Ectodermal cell (in vitro differentiated cells): ENCODE measurements around the gene ASIC4.
A peak's percentile ranks its signal among the peaks of the same experiment; 100 is the strongest.

Source experiments
- H3K27ac ChIP-seq: 2 replicates; pipeline ENCODE4 v1.7.0; 2013; ENCODE audit warnings: mild to moderate bottlenecking, low read depth, low read length; ENCODE audit not compliant: insufficient read depth, poor library complexity, severe bottlenecking
- H3K27me3 ChIP-seq: 2 replicates; pipeline ENCODE4 v1.7.0; 2013; ENCODE audit warnings: mild to moderate bottlenecking, low read length; ENCODE audit not compliant: insufficient read depth, control insufficient read depth, poor library complexity, severe bottlenecking
- H3K36me3 ChIP-seq: one replicate; pipeline ENCODE4 v1.7.0; 2013; ENCODE audit warnings: low read length; ENCODE audit not compliant: control insufficient read depth, insufficient read depth
- H3K4me1 ChIP-seq: one replicate; pipeline ENCODE4 v1.7.0; 2013; ENCODE audit warnings: low read length; ENCODE audit not compliant: control insufficient read depth, insufficient read depth
- H3K4me3 ChIP-seq: 2 replicates; pipeline ENCODE4 v1.7.0; 2013; ENCODE audit warnings: low read depth, low read length, control low read depth; ENCODE audit not compliant: insufficient read depth
- H3K9me3 ChIP-seq: 2 replicates; pipeline ENCODE4 v1.7.0; 2013; ENCODE audit warnings: mild to moderate bottlenecking, low read length, moderate library complexity; ENCODE audit not compliant: control insufficient read depth
- WGBS, 2 experiments: methylation state at CpG; one replicate each; pipeline ENCODE4 v1.1.7; 2013; ENCODE audit warnings: missing lambda C conversion rate in 2 of 2; 5-methylcytosine and 5-hydroxymethylcytosine counted together

The ASIC4 gene

GRCh38 chr2:219525533-219526232 is 11.4 kb downstream of the ASIC4 start:
- H3K9me3 ChIP-seq = no peaks in the 10 kb centered on the region
- H3K27ac ChIP-seq = no peak overlapping the region
- peaks cover 39% of the 10 kb centered on the region for H3K27me3 ChIP-seq
- no peaks in the 10 kb centered on the region for H3K36me3 ChIP-seq
- H3K4me3 ChIP-seq = no peak overlapping the region
- 40 to 49% methylated on average over 9 of the region's 9 CpGs for WGBS, 2 experiments
- peaks cover 41% of the 10 kb centered on the region for H3K4me1 ChIP-seq

GRCh38 chr2:219526320-219527075 is 12.2 kb downstream of the ASIC4 start:
- H3K36me3 ChIP-seq = no peaks in the 10 kb centered on the region
- H3K4me3 ChIP-seq = no peak overlapping the region
- H3K27ac ChIP-seq = no peak overlapping the region
- WGBS, 2 experiments = 62 to 64% methylated on average over 11 of the region's 11 CpGs
- H3K27me3 ChIP-seq = peaks cover 39% of the 10 kb centered on the region
- no peaks in the 10 kb centered on the region for H3K9me3 ChIP-seq
- peaks cover 34% of the 10 kb centered on the region for H3K4me1 ChIP-seq

GRCh38 chr2:219527076-219527394 is 12.8 kb downstream of the ASIC4 start:
- no peak overlapping the region for H3K4me3 ChIP-seq
- H3K27ac ChIP-seq = no peak overlapping the region
- H3K27me3 ChIP-seq = peaks cover 35% of the 10 kb centered on the region
- WGBS, 2 experiments = 69 to 72% methylated on average over 6 of the region's 6 CpGs
- H3K9me3 ChIP-seq = no peaks in the 10 kb centered on the region
- H3K4me1 ChIP-seq = peaks cover 28% of the 10 kb centered on the region
- no peaks in the 10 kb centered on the region for H3K36me3 ChIP-seq

GRCh38 chr2:219527472-219527871 is 13.2 kb downstream of the ASIC4 start:
- Histone ChIP-seq H3K36me3 (no peaks in the 10 kb centered on the region), H3K27ac (no peak overlapping the region), H3K27me3 (peaks cover 32% of the 10 kb centered on the region), H3K9me3 (no peaks in the 10 kb centered on the region), H3K4me1 (peaks cover 27% of the 10 kb centered on the region), H3K4me3 (no peak overlapping the region)
- WGBS, 2 experiments = 76 to 82% methylated on average over 5 of the region's 5 CpGs

- Histone ChIP-seq H3K4me3 (peak overlapping the region; percentile 16), H3K27ac (no peak overlapping the region), H3K4me1 (peaks cover 24% of the 10 kb centered on the region), H3K36me3 (no peaks in the 10 kb centered on the region), H3K27me3 (peaks cover 17% of the 10 kb centered on the region), H3K9me3 (no peaks in the 10 kb centered on the region)
- 18 to 19% methylated on average over 20 to 21 of the region's 21 CpGs for WGBS, 2 experiments
Measured at GRCh38 chr2:219530048-219530963, 16.0 kb downstream of the ASIC4 start.

- Histone ChIP-seq H3K9me3 (no peaks in the 10 kb centered on the region), H3K36me3 (no peaks in the 10 kb centered on the region), H3K4me1 (peaks cover 11% of the 10 kb centered on the region), H3K27ac (no peak overlapping the region), H3K4me3 (no peak overlapping the region), H3K27me3 (peaks cover 17% of the 10 kb centered on the region)
- WGBS, 2 experiments = 87% methylated on average over 20 of the region's 20 CpGs
Measured at GRCh38 chr2:219531639-219532377, 17.5 kb downstream of the ASIC4 start.

- Histone ChIP-seq H3K27ac (no peak overlapping the region), H3K9me3 (no peaks in the 10 kb centered on the region), H3K27me3 (peaks cover 17% of the 10 kb centered on the region), H3K36me3 (no peaks in the 10 kb centered on the region), H3K4me3 (no peak overlapping the region), H3K4me1 (peaks cover 7% of the 10 kb centered on the region)
- 93 to 94% methylated on average over 8 of the region's 8 CpGs for WGBS, 2 experiments
Measured at GRCh38 chr2:219532378-219532649, 18.0 kb downstream of the ASIC4 start.

GRCh38 chr2:219533930-219534661 is 19.8 kb downstream of the ASIC4 start:
- no peak overlapping the region for H3K4me3 ChIP-seq
- no peaks in the 10 kb centered on the region for H3K36me3 ChIP-seq
- H3K9me3 ChIP-seq = no peaks in the 10 kb centered on the region
- no peak overlapping the region for H3K27ac ChIP-seq
- 85 to 91% methylated on average over 6 of the region's 6 CpGs for WGBS, 2 experiments
- H3K27me3 ChIP-seq = peaks cover 9% of the 10 kb centered on the region
- peaks cover 20% of the 10 kb centered on the region for H3K4me1 ChIP-seq

- no peaks in the 10 kb centered on the region for H3K9me3 ChIP-seq
- H3K4me3 ChIP-seq = no peak overlapping the region
- H3K4me1 ChIP-seq = peaks cover 13% of the 10 kb centered on the region
- WGBS, 2 experiments = 91 to 93% methylated on average over 16 of the region's 16 CpGs
- H3K27me3 ChIP-seq = no peaks in the 10 kb centered on the region
- H3K36me3 ChIP-seq = no peaks in the 10 kb centered on the region
- no peak overlapping the region for H3K27ac ChIP-seq
Measured at GRCh38 chr2:219536425-219536824, 22.1 kb downstream of the ASIC4 start.
